Measurements from ENCODE around the gene PRKN.

Gene PRKN

DNA sequence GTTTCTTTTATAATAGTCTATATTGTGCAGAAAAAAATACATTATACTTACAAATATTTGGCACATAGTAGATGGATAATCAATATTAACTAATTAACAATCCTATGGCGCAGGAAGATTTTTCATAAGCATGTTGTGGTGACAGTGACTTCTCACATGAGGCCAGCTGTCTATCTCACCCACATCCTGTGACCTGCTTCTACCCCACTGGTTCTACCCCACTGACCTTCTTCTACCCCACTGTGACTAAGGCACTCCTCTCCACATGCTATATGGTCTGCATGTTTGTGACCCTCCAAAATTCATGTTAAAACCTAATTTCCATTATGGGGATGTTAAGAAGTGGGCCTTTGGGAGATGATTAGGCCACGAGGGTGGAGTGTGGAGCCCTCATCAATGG, 1058.9 kb downstream of the PRKN start:
- Histone ChIP-seq H3K36me3 (ENCODE audit: control insufficient read depth in 2 of 2, insufficient read depth in 1 of 2, low read length in 2 of 2) (no peaks in the 10 kb centered on the region), H3K9me3 (ENCODE audit: control insufficient read depth, insufficient read depth, low read depth, low read length) (no peaks in the 10 kb centered on the region), H3K4me3 (ENCODE audit: low read depth, low read length) (no peak overlapping the region), H3K27ac (ENCODE audit: extremely low read depth, low read depth, low read length) (no peak overlapping the region), H3K4me1 (ENCODE audit: control insufficient read depth, insufficient read depth, low read length) (no peaks in the 10 kb centered on the region)
- POLR2A ChIA-PET = no interaction called here
- TF ChIP-seq ZNF324 (tag by site-specific recombination; IDR thresholded peaks at IDR 0.05) = no peak
- CTCF ChIA-PET = no interaction called here

DNA sequence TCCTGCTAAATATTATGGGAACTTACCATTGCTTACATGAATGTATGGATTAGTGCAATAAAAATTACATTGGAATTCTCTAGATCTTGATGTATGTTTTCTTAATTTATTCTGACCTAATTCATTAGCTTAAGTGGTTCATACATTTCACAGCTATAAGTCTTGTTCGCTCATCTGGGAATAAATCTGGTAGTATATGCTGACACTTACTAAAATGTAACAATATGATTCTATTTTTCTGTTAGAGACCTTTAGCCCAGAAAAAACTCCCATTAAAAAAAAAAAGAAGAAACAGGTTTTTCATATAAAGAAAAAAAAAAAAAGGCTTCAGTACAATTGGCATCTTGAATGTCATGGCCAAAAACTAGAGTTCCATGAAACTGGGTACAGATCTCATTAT, 1059.6 kb downstream of the PRKN start:
- Histone ChIP-seq H3K36me3 (ENCODE audit: control insufficient read depth in 2 of 2, insufficient read depth in 1 of 2, low read length in 2 of 2) (no peaks in the 10 kb centered on the region), H3K27ac (ENCODE audit: extremely low read depth, low read depth, low read length) (no peak overlapping the region), H3K4me1 (ENCODE audit: control insufficient read depth, insufficient read depth, low read length) (no peaks in the 10 kb centered on the region), H3K9me3 (ENCODE audit: control insufficient read depth, insufficient read depth, low read depth, low read length) (no peaks in the 10 kb centered on the region), H3K4me3 (ENCODE audit: low read depth, low read length) (no peak overlapping the region)
- ChIA-PET CTCF (no interaction called here), POLR2A (no interaction called here)
- no peak for TF ChIP-seq ZNF391 (tag by site-specific recombination; IDR thresholded peaks at IDR 0.05; ENCODE audit: borderline replicate concordance, low read depth)
- no peak for TF ChIP-seq ZNF24 (tag by site-specific recombination; IDR thresholded peaks at IDR 0.05)
- no peak for TF ChIP-seq ZNF843 (tag by site-specific recombination; IDR thresholded peaks at IDR 0.05)
- no peak for TF ChIP-seq ZBTB8A (tag by site-specific recombination; IDR thresholded peaks at IDR 0.05)
- TF ChIP-seq ZNF48 (tag by site-specific recombination; IDR thresholded peaks at IDR 0.05) = no peak
- no peak for TF ChIP-seq ZEB2 (tag by site-specific recombination; IDR thresholded peaks at IDR 0.05)
- no peak for TF ChIP-seq KLF9 (tag by site-specific recombination; IDR thresholded peaks at IDR 0.05; ENCODE audit: low read depth)
- no peak for TF ChIP-seq ZNF670 (tag by site-specific recombination; IDR thresholded peaks at IDR 0.05; ENCODE audit: low read depth)
- no peak for TF ChIP-seq ZNF677 (tag by site-specific recombination; IDR thresholded peaks at IDR 0.05)

DNA sequence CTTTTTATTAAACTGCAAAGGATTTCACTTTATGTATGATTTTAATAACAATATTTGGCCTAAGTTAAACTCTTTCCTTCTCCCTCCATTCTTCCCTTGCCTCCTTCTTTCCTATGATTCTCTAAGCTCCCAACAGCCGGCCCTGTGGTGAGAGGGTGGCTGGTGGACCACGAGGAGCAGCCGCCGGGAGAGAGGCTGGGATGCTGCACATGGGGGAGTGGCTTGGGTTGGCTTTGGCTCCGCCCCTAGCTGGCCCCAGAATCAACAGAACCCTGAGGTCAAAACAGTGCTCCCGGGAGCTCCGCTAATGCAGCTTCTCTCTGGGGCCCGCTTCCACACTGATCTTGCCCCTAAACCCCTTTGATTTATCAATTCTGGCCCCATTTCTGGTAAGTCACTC, 1063.9 kb downstream of the PRKN start:
- Histone ChIP-seq H3K9me3 (ENCODE audit: control insufficient read depth, insufficient read depth, low read depth, low read length) (no peaks in the 10 kb centered on the region), H3K4me1 (ENCODE audit: control insufficient read depth, insufficient read depth, low read length) (no peaks in the 10 kb centered on the region), H3K36me3 (ENCODE audit: control insufficient read depth in 2 of 2, insufficient read depth in 1 of 2, low read length in 2 of 2) (no peaks in the 10 kb centered on the region), H3K27ac (ENCODE audit: extremely low read depth, low read depth, low read length) (no peak overlapping the region), H3K4me3 (ENCODE audit: low read depth, low read length) (no peak overlapping the region)
- POLR2A ChIA-PET = no interaction called here
- TF ChIP-seq SCRT1 (tag by site-specific recombination; IDR thresholded peaks at IDR 0.05; ENCODE audit: borderline replicate concordance) (no peak), ZNF610 (tag by site-specific recombination; IDR thresholded peaks at IDR 0.05; ENCODE audit: borderline replicate concordance) (no peak), KLF16 (tag by site-specific recombination; IDR thresholded peaks at IDR 0.05) (no peak), ZNF311 (tag by site-specific recombination; IDR thresholded peaks at IDR 0.05; ENCODE audit: borderline replicate concordance) (no peak), ZNF596 (tag by site-specific recombination; IDR thresholded peaks at IDR 0.05) (no peak), KLF9 (tag by site-specific recombination; IDR thresholded peaks at IDR 0.05; ENCODE audit: low read depth) (no peak)
- TF ChIP-seq, protein P1, sequence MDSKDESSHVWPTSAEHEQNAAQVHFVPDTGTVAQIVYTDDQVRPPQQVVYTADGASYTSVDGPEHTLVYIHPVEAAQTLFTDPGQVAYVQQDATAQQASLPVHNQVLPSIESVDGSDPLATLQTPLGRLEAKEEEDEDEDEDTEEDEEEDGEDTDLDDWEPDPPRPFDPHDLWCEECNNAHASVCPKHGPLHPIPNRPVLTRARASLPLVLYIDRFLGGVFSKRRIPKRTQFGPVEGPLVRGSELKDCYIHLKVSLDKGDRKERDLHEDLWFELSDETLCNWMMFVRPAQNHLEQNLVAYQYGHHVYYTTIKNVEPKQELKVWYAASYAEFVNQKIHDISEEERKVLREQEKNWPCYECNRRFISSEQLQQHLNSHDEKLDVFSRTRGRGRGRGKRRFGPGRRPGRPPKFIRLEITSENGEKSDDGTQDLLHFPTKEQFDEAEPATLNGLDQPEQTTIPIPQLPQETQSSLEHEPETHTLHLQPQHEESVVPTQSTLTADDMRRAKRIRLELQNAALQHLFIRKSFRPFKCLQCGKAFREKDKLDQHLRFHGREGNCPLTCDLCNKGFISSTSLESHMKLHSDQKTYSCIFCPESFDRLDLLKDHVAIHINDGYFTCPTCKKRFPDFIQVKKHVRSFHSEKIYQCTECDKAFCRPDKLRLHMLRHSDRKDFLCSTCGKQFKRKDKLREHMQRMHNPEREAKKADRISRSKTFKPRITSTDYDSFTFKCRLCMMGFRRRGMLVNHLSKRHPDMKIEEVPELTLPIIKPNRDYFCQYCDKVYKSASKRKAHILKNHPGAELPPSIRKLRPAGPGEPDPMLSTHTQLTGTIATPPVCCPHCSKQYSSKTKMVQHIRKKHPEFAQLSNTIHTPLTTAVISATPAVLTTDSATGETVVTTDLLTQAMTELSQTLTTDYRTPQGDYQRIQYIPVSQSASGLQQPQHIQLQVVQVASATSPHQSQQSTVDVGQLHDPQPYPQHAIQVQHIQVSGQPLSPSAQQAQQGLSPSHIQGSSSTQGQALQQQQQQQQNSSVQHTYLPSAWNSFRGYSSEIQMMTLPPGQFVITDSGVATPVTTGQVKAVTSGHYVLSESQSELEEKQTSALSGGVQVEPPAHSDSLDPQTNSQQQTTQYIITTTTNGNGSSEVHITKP (tag by site-specific recombination; IDR thresholded peaks at IDR 0.05) = no peak
- TF ChIP-seq, protein P2, sequence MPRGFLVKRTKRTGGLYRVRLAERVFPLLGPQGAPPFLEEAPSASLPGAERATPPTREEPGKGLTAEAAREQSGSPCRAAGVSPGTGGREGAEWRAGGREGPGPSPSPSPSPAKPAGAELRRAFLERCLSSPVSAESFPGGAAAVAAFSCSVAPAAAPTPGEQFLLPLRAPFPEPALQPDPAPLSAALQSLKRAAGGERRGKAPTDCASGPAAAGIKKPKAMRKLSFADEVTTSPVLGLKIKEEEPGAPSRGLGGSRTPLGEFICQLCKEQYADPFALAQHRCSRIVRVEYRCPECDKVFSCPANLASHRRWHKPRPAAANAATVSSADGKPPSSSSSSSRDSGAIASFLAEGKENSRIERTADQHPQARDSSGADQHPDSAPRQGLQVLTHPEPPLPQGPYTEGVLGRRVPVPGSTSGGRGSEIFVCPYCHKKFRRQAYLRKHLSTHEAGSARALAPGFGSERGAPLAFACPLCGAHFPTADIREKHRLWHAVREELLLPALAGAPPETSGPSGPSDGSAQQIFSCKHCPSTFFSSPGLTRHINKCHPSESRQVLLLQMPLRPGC (tag by site-specific recombination; IDR thresholded peaks at IDR 0.05) = no peak
- TF ChIP-seq, protein P3, sequence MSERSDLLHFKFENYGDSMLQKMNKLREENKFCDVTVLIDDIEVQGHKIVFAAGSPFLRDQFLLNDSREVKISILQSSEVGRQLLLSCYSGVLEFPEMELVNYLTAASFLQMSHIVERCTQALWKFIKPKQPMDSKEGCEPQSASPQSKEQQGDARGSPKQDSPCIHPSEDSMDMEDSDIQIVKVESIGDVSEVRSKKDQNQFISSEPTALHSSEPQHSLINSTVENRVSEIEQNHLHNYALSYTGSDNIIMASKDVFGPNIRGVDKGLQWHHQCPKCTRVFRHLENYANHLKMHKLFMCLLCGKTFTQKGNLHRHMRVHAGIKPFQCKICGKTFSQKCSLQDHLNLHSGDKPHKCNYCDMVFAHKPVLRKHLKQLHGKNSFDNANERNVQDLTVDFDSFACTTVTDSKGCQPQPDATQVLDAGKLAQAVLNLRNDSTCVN (tag by site-specific recombination; optimal IDR thresholded peaks at IDR 0.05) = no peak
- CTCF ChIA-PET = interaction anchor here (0.5 to 1.4 kb wide), 4 partner anchors 13 to 376 kb away, joined by 3 to 4 read pairs (median 3); no protein-coding TSS in a partner anchor
